ENCODE results near the gene ACSM3. TPM values are rescaled to one million over a fixed set of nuclear protein-coding genes. Genes with fewer than 3 reads are reported as not detected.

The ACSM3 gene
- total and polyA plus RNA-seq, 2 experiments from 2014 or later: 0.65 to 1.7 TPM

- H3K4me1 ChIP-seq (ENCODE audit: insufficient read depth): peaks cover 2% of the 10 kb centered on the region; the same call in 1 of the 2 replicates
- in situ Hi-C loops (cut with MboI): no loop called here
- 82 to 87% methylated on average over 3 of the region's 3 CpGs for WGBS, 2 experiments (ENCODE audit: low coverage in 1 of 2, low lambda C conversion rate in 2 of 2, missing lambda C conversion rate in 2 of 2)
- H3F3A ChIP-seq (ENCODE audit: insufficient read depth): 0 out of 2 replicates have a peak, but pooled peaks cover 8% of the 10 kb centered on the region
- no peak overlapping the region for H3K4me3 ChIP-seq
- H3K9ac ChIP-seq: no peak overlapping the region
- no peak for DNase-seq
- H3K9me3 ChIP-seq (ENCODE audit: low read depth): no peaks in the 10 kb centered on the region
- no peaks in the 10 kb centered on the region for H3K27me3 ChIP-seq (replicated peaks; ENCODE audit: insufficient read depth)
- no peak overlapping the region for H3K4me2 ChIP-seq (ENCODE audit: unreplicated experiment)
- TF ChIP-seq EZH2 (IDR thresholded peaks at IDR 0.05; ENCODE audit: insufficient read depth, poor library complexity, severe bottlenecking) (no peak), EZH2phosphoT487 (IDR thresholded peaks at IDR 0.05; ENCODE audit: insufficient read depth, low read depth) (no peak)
- H3K79me2 ChIP-seq (ENCODE audit: insufficient read depth): no peaks in the 10 kb centered on the region
- no peak overlapping the region for H2AFZ ChIP-seq
- no peaks in the 10 kb centered on the region for H3K9me2 ChIP-seq (ENCODE audit: insufficient read depth)
- no peaks in the 10 kb centered on the region; the same call in 1 of the 2 replicates for H3K36me3 ChIP-seq (ENCODE audit: low read depth)
- H3K27ac ChIP-seq: no peak overlapping the region
- no peaks in the 10 kb centered on the region for H4K20me1 ChIP-seq (ENCODE audit: insufficient read depth)
Observed at GRCh38 chr16:20844588-20844987, 80.8 kb downstream of the ACSM3 start.

GRCh38 chr16:20846030-20846429 is 82.2 kb downstream of the ACSM3 start:
- Histone ChIP-seq H3K4me3 (no peak overlapping the region), H3K4me1 (ENCODE audit: insufficient read depth) (peaks cover 15% of the 10 kb centered on the region), H2AFZ (no peak overlapping the region), H3K36me3 (ENCODE audit: low read depth) (no peaks in the 10 kb centered on the region), H3K4me2 (ENCODE audit: unreplicated experiment) (no peak overlapping the region), H3K27me3 (replicated peaks; ENCODE audit: insufficient read depth) (no peaks in the 10 kb centered on the region), H3K79me2 (ENCODE audit: insufficient read depth) (0 out of 2 replicates have a peak, but pooled peaks cover 10% of the 10 kb centered on the region), H3K9me3 (ENCODE audit: low read depth) (no peaks in the 10 kb centered on the region), H3K9me2 (ENCODE audit: insufficient read depth) (no peaks in the 10 kb centered on the region), H3K27ac (no peak overlapping the region), H3F3A (ENCODE audit: insufficient read depth) (peaks cover 20% of the 10 kb centered on the region), H3K9ac (no peak overlapping the region), H4K20me1 (ENCODE audit: insufficient read depth) (no peaks in the 10 kb centered on the region)
- WGBS, 2 experiments (ENCODE audit: low coverage in 1 of 2, low lambda C conversion rate in 2 of 2, missing lambda C conversion rate in 2 of 2): 45 to 47% methylated on average over 6 of the region's 6 CpGs
- no peak for DNase-seq
- in situ Hi-C loops (cut with MboI): no loop called here
- TF ChIP-seq EZH2phosphoT487 (IDR thresholded peaks at IDR 0.05; ENCODE audit: insufficient read depth, low read depth): no peak
- no peak for TF ChIP-seq EZH2 (IDR thresholded peaks at IDR 0.05; ENCODE audit: insufficient read depth, poor library complexity, severe bottlenecking)

GRCh38 chr16:20846551-20846950 is 82.7 kb downstream of the ACSM3 start:
- Histone ChIP-seq H3K27me3 (replicated peaks; ENCODE audit: insufficient read depth) (no peaks in the 10 kb centered on the region), H3K79me2 (ENCODE audit: insufficient read depth) (0 out of 2 replicates have a peak, but pooled peaks cover 10% of the 10 kb centered on the region), H3K4me2 (ENCODE audit: unreplicated experiment) (no peak overlapping the region), H3K9me3 (ENCODE audit: low read depth) (no peaks in the 10 kb centered on the region), H3K36me3 (ENCODE audit: low read depth) (no peaks in the 10 kb centered on the region), H3K9me2 (ENCODE audit: insufficient read depth) (no peaks in the 10 kb centered on the region), H3K4me3 (no peak overlapping the region), H3F3A (ENCODE audit: insufficient read depth) (peaks cover 25% of the 10 kb centered on the region), H3K4me1 (ENCODE audit: insufficient read depth) (peaks cover 20% of the 10 kb centered on the region), H3K27ac (no peak overlapping the region), H3K9ac (no peak overlapping the region), H4K20me1 (ENCODE audit: insufficient read depth) (no peaks in the 10 kb centered on the region), H2AFZ (no peak overlapping the region)
- in situ Hi-C loops (cut with MboI): no loop called here
- no peak for DNase-seq
- TF ChIP-seq EZH2 (IDR thresholded peaks at IDR 0.05; ENCODE audit: insufficient read depth, poor library complexity, severe bottlenecking): no peak
- TF ChIP-seq EZH2phosphoT487 (IDR thresholded peaks at IDR 0.05; ENCODE audit: insufficient read depth, low read depth): no peak

Small RNA genes lying within 50 kb of the gene (small RNA-seq; reads per million reads assigned to genes)
- gene RF00618 (ENCODE audit: low read depth, low replicate concordance) (not detected), gene RNU6-944P (ENCODE audit: low read depth, low replicate concordance) (not detected)

Other genes with a start within 250 kb of the ACSM3 start
- gene ACSM2B, start 187.6 kb upstream of the ACSM3 start, total RNA-seq (2014; rRNA removed; shearing (Covaris generic)): not detected in 2 replicates
- gene ACSM2B, start 187.6 kb upstream of the ACSM3 start, polyA plus RNA-seq (2016; fragmentation: Nextera tagmentation; extraction: Ambion mirVana): not detected in 2 replicates
- not detected in 2 replicates for gene ACSM1, start 66.3 kb upstream of the ACSM3 start, total RNA-seq (2014; rRNA removed; shearing (Covaris generic))
- gene ACSM1, start 66.3 kb upstream of the ACSM3 start, polyA plus RNA-seq (2016; fragmentation: Nextera tagmentation; extraction: Ambion mirVana): not detected in 2 replicates
- 24.5 and 42.9 TPM in 2 replicates for gene THUMPD1, start 22.2 kb upstream of the ACSM3 start, total RNA-seq (2014; rRNA removed; shearing (Covaris generic))
- 25.0 and 25.4 TPM in 2 replicates for gene THUMPD1, start 22.2 kb upstream of the ACSM3 start, polyA plus RNA-seq (2016; fragmentation: Nextera tagmentation; extraction: Ambion mirVana)
- gene ERI2, start 42.5 kb downstream of the ACSM3 start, total RNA-seq (2014; rRNA removed; shearing (Covaris generic)): 13.2 and 20.2 TPM in 2 replicates
- 12.9 and 13.6 TPM in 2 replicates for gene ERI2, start 42.5 kb downstream of the ACSM3 start, polyA plus RNA-seq (2016; fragmentation: Nextera tagmentation; extraction: Ambion mirVana)
- 7.0 and 11.0 TPM in 2 replicates for gene REXO5, start 42.5 kb downstream of the ACSM3 start, total RNA-seq (2014; rRNA removed; shearing (Covaris generic))
- gene REXO5, start 42.5 kb downstream of the ACSM3 start, polyA plus RNA-seq (2016; fragmentation: Nextera tagmentation; extraction: Ambion mirVana): 3.4 and 3.5 TPM in 2 replicates
- gene DCUN1D3, start 136.3 kb downstream of the ACSM3 start, total RNA-seq (2014; rRNA removed; shearing (Covaris generic)): 34.4 and 35.2 TPM in 2 replicates
- gene DCUN1D3, start 136.3 kb downstream of the ACSM3 start, polyA plus RNA-seq (2016; fragmentation: Nextera tagmentation; extraction: Ambion mirVana): 15.2 and 15.3 TPM in 2 replicates
- gene LYRM1, start 136.8 kb downstream of the ACSM3 start, total RNA-seq (2014; rRNA removed; shearing (Covaris generic)): 32.1 and 32.2 TPM in 2 replicates
- 37.6 and 40.9 TPM in 2 replicates for gene LYRM1, start 136.8 kb downstream of the ACSM3 start, polyA plus RNA-seq (2016; fragmentation: Nextera tagmentation; extraction: Ambion mirVana)